Right lobe of liver (tissue), 4 donors: Measurements from ENCODE around the gene ALDH1A3.

ENCODE experiments used
- CTCF ChIP-seq, 4 donors: fragments of 200-600 bp in 3 of 4; fragments of 450-650 bp in 1 of 4; IDR thresholded peaks; one replicate each; pipeline versions ENCODE4 v1.5.1 to v1.8.0; 2016 to 2022; ENCODE audit warnings: antibody characterized with exemption in 4 of 4, mild to moderate bottlenecking in 2 of 4
- POLR2A ChIP-seq: fragments of 450-650 bp; IDR thresholded peaks from one replicate; pipeline ENCODE4 v1.6.1; 2017; ENCODE audit warnings: antibody characterized with exemption, mild to moderate bottlenecking
- donor health status: DM: no; HTN: no; CAD: no.
- donor health status: DM: no; HTN: no; CAD: no.
- donor health status: DM: no; HTN: yes; CAD: no.

GRCh38 chr15:100920516-100921135 is 41.0 kb downstream of the ALDH1A3 start:
- TF ChIP-seq POLR2A (no peak), CTCF (IDR thresholded peaks at IDR 0.05) (no peak)
